ENCODE measurements around the gene STARD3.

STARD3 gene

GRCh38 chr17:39611401-39612112 is 25.4 kb upstream of the STARD3 start:
- Mint-ChIP-seq H3K36me3 (ENCODE audit: low read depth) (no peaks in the 10 kb centered on the region), H3K4me3 (no peak overlapping the region), H3K27me3 (peaks cover 41% of the 10 kb centered on the region), H3K9me3 (no peaks in the 10 kb centered on the region), H3K27ac (no peak overlapping the region), H3K4me1 (ENCODE audit: low read depth) (peaks cover 3% of the 10 kb centered on the region)

- Mint-ChIP-seq H3K4me3 (no peak overlapping the region), H3K27me3 (peaks cover 36% of the 10 kb centered on the region), H3K9me3 (no peaks in the 10 kb centered on the region), H3K36me3 (ENCODE audit: low read depth) (no peaks in the 10 kb centered on the region), H3K27ac (no peak overlapping the region), H3K4me1 (ENCODE audit: low read depth) (no peaks in the 10 kb centered on the region)
Observed at GRCh38 chr17:39612291-39612894, 24.6 kb upstream of the STARD3 start.

DNA sequence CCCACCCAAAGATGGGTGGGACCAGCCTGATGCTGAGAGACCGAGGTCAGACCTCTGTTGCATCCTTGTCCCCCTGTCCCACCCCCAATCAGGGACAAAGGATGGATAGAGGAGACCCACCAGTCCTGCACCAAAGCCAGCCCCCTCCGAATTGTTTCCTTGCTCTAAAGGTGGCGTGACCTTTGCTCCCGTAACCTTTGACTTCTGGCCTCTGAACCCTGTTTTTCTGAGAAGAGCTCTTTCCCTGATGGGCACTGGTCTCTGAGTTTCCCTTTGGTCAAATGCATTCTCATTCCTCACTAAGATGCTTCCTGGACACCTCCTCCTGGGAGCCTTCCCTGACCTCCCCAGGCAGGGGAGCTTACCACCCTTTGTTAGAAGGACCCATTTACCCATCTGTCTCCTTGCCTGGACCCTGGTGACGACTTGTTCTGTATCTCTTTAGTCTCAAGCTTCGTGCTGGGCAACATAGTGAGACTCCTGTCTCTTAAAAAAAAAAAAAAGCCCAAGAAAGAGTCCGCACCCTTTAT is 23.9 kb upstream of the STARD3 start:
- H3K27me3 Mint-ChIP-seq = peaks cover 36% of the 10 kb centered on the region
- H3K4me3 Mint-ChIP-seq = no peak overlapping the region
- no peak overlapping the region for H3K27ac Mint-ChIP-seq
- no peaks in the 10 kb centered on the region for H3K36me3 Mint-ChIP-seq (ENCODE audit: low read depth)
- H3K4me1 Mint-ChIP-seq (ENCODE audit: low read depth) = no peaks in the 10 kb centered on the region
- H3K9me3 Mint-ChIP-seq = no peaks in the 10 kb centered on the region

- Mint-ChIP-seq H3K27me3 (peaks cover 22% of the 10 kb centered on the region), H3K36me3 (ENCODE audit: low read depth) (no peaks in the 10 kb centered on the region), H3K4me1 (ENCODE audit: low read depth) (peaks cover 3% of the 10 kb centered on the region), H3K4me3 (no peak overlapping the region), H3K9me3 (no peaks in the 10 kb centered on the region), H3K27ac (no peak overlapping the region)
Observed at GRCh38 chr17:39614545-39615157, 22.3 kb upstream of the STARD3 start.

DNA sequence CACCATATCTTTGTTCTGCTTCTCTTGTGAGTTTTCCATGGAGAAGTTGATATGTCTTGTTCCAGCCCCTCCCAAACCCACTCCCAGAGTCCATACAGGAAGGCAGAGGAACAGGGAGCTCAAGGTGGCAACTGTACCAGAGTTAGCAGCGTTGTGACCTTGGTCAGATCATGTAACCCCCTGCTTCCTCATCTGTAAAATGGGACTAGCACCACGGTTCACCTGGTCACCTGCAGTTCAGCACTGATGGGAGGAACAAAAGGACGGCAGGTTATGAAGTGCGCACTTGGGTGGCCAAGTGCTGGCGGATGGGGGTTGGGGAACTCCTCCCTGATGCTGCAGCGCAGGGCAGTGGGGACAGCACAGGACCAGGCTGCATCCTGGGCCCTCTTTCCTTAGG is 21.5 kb upstream of the STARD3 start:
- Mint-ChIP-seq H3K27ac (no peak overlapping the region), H3K27me3 (peaks cover 22% of the 10 kb centered on the region), H3K4me3 (no peak overlapping the region), H3K4me1 (ENCODE audit: low read depth) (peaks cover 3% of the 10 kb centered on the region), H3K36me3 (ENCODE audit: low read depth) (no peaks in the 10 kb centered on the region), H3K9me3 (no peaks in the 10 kb centered on the region)

DNA sequence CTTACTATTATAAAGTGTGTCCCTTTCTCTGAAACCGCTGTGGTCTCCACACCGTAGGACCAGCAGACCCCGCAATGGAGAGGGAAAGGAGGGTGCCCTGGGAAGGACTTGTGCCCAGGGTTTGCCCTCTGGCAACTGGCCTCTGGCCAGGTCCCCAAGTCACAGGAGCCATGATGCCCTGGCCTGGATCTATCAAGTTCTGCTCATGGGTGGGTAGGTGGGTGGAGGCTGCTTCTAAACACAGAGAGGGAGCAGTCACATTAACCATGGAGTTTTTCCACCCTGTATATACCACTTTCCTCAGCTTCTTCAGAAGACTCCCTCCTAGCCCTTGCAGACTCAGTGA is 19.9 kb upstream of the STARD3 start:
- H3K27ac Mint-ChIP-seq = peak overlapping the region; percentile 52
- no peaks in the 10 kb centered on the region for H3K36me3 Mint-ChIP-seq (ENCODE audit: low read depth)
- peaks cover 17% of the 10 kb centered on the region for H3K27me3 Mint-ChIP-seq
- H3K4me1 Mint-ChIP-seq (ENCODE audit: low read depth) = peaks cover 7% of the 10 kb centered on the region
- H3K9me3 Mint-ChIP-seq = no peaks in the 10 kb centered on the region
- peak overlapping the region; percentile 43 for H3K4me3 Mint-ChIP-seq

- H3K27me3 Mint-ChIP-seq = peaks cover 17% of the 10 kb centered on the region
- H3K4me3 Mint-ChIP-seq = peak overlapping the region; percentile 70
- H3K9me3 Mint-ChIP-seq = no peaks in the 10 kb centered on the region
- H3K27ac Mint-ChIP-seq = peak overlapping the region; percentile 52
- no peaks in the 10 kb centered on the region for H3K36me3 Mint-ChIP-seq (ENCODE audit: low read depth)
- H3K4me1 Mint-ChIP-seq (ENCODE audit: low read depth) = peaks cover 12% of the 10 kb centered on the region
Observed at GRCh38 chr17:39617446-39618245, 19.3 kb upstream of the STARD3 start.

DNA sequence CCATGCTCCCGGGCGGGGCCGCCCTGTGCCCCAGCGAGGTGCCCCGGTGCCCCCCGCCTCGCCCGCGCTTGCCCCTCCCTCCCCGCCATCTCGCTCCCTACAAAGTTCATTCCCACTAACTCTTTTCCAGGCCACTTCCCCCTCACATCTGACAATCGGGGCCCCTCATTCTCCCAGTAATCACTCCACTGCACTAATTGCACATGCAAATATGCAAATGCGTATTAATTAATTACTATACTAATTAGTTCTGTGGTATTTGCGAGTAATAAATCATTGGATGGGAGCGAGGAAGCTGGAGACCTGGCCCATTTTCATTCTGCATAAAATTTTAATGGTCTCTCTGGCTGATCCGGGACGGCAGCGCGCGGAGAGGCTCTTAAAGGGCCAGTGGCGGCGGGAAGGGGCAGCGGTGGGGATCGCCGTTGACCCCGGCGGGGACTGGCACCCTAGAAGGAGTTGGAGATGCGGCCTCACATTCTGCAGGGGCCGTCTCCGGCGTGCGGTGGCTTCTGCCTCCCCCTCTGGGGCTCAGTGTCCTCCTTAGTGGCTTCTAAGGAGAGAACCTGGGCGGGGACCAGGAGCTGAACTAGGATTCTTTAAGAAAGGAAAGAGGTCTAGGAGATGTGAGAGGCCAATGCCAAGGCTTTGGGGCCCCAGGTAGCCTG is 18.6 kb upstream of the STARD3 start:
- no peaks in the 10 kb centered on the region for H3K36me3 Mint-ChIP-seq (ENCODE audit: low read depth)
- peaks cover 13% of the 10 kb centered on the region for H3K27me3 Mint-ChIP-seq
- peaks cover 19% of the 10 kb centered on the region for H3K4me1 Mint-ChIP-seq (ENCODE audit: low read depth)
- H3K4me3 Mint-ChIP-seq = peak overlapping the region; percentile 70
- no peaks in the 10 kb centered on the region for H3K9me3 Mint-ChIP-seq
- peak overlapping the region; percentile 76 for H3K27ac Mint-ChIP-seq

DNA sequence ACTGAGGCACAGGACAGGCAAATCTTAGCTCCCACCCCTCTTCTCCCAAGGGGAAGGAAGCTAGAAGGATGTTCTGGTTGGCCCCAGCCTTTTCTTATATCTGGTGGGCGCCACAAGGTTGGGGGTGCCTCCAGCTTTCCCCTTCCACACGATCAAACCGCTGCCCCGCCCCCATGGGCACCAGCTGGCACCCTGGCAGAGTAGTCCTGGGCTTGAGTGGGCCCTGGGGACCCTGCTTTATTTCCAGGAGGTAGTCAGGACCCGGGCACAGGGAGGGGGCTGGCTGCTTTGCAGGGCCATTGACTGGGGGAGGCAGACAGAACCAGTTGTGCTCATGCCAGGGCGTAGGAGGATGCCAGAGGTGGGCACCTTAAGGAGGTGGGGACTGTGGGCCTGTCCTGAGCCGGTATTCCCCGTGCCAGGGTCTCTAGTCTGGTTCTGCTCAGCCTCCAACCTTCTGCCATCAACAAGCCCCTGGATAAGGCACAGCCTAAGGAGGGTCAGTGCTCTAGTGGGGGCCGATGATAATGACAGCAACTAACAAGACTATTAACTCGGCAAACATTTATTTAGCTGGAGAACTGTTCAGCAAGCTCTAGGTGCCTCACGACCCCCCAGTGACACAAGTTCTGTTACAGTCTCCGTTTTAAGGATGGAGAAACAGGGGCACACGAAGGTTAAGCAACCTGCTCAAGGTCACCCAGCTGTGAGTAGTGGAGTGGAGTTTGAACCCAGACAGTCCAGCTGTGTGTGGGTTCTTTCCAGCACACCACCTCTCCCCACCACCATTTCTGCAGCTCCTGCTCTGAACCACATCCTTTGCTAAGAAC is 17.8 kb upstream of the STARD3 start:
- no peaks in the 10 kb centered on the region for H3K9me3 Mint-ChIP-seq
- H3K27me3 Mint-ChIP-seq = peaks cover 13% of the 10 kb centered on the region
- H3K27ac Mint-ChIP-seq = no peak overlapping the region
- H3K36me3 Mint-ChIP-seq (ENCODE audit: low read depth) = no peaks in the 10 kb centered on the region
- H3K4me1 Mint-ChIP-seq (ENCODE audit: low read depth) = peaks cover 23% of the 10 kb centered on the region
- no peak overlapping the region for H3K4me3 Mint-ChIP-seq

DNA sequence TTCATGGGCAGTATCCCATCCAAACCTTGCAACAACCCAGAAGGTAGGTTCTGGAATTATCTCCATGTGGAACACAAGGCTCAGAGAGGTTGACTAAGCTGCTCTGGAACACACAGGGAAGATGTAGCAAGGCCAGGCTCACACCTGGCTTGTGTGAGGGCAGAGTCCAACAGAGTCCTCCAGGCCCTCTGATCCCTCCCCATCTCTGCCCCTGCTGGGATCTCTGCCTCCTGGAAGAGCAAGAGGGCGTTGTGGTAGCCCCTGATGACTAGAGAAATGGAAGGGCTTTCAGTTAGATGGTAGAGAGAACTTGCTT is 17.2 kb upstream of the STARD3 start:
- Mint-ChIP-seq H3K27me3 (peaks cover 13% of the 10 kb centered on the region), H3K36me3 (ENCODE audit: low read depth) (no peaks in the 10 kb centered on the region), H3K27ac (no peak overlapping the region), H3K4me1 (ENCODE audit: low read depth) (peaks cover 23% of the 10 kb centered on the region), H3K9me3 (no peaks in the 10 kb centered on the region), H3K4me3 (no peak overlapping the region)

DNA sequence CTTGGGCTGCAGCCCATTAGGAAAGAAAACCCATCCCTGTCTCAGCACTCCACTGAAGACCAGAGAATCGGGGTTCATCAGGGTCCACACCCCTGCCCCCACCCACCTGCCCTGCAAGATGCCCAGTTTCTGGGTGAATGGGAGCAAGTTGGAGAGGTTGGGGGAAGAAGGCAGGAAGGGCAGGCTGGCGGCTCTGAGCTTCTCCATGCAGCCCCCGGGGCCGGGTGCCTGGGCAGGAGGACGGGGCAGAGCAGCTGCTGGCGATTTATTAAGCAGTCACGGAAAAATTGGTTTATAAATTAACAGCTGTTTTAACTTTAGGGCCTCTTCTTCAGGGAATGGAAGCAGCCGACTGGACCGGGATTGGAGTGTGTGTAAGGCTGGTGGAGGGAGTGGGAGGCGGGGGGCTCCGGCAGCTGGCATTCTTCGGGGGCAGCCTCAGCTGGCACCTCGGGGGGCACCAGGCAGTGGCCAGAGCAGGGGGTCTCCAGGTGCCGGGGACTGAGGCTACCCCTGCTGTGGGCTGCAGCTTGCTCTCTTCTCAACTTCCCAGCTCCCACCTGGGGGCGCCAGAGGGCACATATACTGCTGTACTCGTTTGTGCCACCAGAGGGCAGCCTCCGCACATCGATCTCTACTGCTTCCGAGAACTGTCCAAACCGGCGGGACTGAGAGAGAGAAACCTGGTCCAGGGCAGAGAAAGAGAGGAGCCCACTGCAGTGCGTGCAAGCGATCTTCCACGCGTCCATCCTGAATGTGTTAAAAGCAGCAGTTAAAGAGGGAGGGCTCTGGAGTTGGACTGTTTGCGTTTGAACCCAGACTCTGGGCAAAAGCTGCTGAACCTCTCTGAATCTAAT is 15.2 kb upstream of the STARD3 start:
- H3K4me3 Mint-ChIP-seq = peak overlapping the region; percentile 77
- H3K9me3 Mint-ChIP-seq = no peaks in the 10 kb centered on the region
- H3K27ac Mint-ChIP-seq = peak overlapping the region; percentile 93
- peaks cover 29% of the 10 kb centered on the region for H3K4me1 Mint-ChIP-seq (ENCODE audit: low read depth)
- peaks cover 22% of the 10 kb centered on the region for H3K27me3 Mint-ChIP-seq
- no peaks in the 10 kb centered on the region for H3K36me3 Mint-ChIP-seq (ENCODE audit: low read depth)

DNA sequence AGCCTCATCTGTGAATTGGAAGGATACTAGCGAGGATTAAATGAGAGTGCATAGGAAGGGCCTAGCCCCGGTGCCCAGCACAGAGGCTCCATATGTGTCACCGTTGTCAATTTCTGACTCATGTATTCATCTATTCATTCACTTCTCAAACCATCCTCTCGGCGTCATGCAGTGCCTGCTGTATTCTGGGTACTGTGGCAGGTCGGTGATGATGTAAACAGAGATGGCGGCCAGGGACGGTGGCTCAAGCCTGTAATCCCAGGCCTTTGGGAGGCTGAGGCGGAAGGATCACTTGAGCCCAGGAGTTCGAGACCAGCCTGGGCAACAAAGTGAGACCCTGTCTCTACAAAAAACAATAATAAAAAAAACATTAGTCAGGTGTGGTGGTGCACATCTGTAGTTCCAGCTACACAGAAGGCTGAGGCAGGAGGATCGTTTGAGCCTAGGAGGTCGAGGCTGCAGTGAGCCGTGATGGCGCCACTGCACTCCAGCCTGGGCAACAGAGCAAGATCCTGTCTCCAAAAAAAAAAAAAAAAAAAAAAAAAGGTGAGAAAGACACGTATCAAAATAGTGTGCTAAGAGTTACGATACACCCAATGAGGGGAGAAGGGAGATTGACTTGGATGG is 14.5 kb upstream of the STARD3 start:
- H3K27ac Mint-ChIP-seq = peak overlapping the region; percentile 93
- peak overlapping the region; percentile 77 for H3K4me3 Mint-ChIP-seq
- H3K9me3 Mint-ChIP-seq = no peaks in the 10 kb centered on the region
- peaks cover 24% of the 10 kb centered on the region for H3K27me3 Mint-ChIP-seq
- H3K4me1 Mint-ChIP-seq (ENCODE audit: low read depth) = peaks cover 32% of the 10 kb centered on the region
- H3K36me3 Mint-ChIP-seq (ENCODE audit: low read depth) = no peaks in the 10 kb centered on the region
